GM18951 (cell line): ENCODE results near the gene SPTBN5.

Experiments
- POLR2A ChIP-seq: IDR thresholded peaks from 4 replicates; pipeline ENCODE4 v1.6.1; 2011; ENCODE audit warnings: mild to moderate bottlenecking; ENCODE audit not compliant: insufficient read length, insufficient read depth; ENCODE audit errors: extremely low read depth
- in situ Hi-C: fragments of 300-500 bp; cut with MboI; formaldehyde crosslinking; loops from one replicate; pipeline ENCODE4 v1.12.0; 2022; ENCODE audit warnings: low sequenced_read_pairs, mixed read lengths, inconsistent platforms; ENCODE audit not compliant: unreplicated experiment

Gene SPTBN5

GRCh38 chr15:41921167-41921566, 27.3 kb upstream of the SPTBN5 start:
- no peak for TF ChIP-seq POLR2A
- in situ Hi-C loops, result no loop called here

DNA sequence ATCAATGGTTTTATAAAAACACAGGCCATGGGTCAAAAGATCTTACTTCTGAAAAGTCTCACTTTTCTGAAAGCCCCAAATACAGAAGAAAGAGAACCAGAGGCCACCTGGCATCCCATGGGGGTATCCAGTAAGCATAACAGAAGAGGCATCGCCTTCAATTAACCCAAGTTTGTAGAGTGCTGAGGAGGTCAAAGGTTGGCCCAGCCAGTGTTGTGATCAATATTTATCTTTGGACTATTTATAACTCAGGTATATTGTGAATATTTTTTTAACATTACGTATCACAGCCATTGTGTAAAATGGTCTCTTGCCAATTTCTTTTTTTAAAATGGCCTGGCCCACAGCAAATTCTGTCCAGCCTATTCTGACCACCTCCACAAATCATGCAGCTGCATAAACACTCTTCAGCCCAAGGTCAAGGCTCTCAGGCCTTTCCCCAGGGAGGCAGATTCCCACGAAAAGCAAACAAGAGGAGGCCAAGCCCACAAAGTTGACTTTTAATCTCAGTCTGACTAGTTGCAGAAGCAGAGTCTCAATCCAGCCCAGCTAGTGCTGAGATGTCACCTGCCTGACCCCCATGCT, 26.2 kb upstream of the SPTBN5 start:
- in situ Hi-C loops, result no loop called here
- TF ChIP-seq POLR2A, result no peak

DNA sequence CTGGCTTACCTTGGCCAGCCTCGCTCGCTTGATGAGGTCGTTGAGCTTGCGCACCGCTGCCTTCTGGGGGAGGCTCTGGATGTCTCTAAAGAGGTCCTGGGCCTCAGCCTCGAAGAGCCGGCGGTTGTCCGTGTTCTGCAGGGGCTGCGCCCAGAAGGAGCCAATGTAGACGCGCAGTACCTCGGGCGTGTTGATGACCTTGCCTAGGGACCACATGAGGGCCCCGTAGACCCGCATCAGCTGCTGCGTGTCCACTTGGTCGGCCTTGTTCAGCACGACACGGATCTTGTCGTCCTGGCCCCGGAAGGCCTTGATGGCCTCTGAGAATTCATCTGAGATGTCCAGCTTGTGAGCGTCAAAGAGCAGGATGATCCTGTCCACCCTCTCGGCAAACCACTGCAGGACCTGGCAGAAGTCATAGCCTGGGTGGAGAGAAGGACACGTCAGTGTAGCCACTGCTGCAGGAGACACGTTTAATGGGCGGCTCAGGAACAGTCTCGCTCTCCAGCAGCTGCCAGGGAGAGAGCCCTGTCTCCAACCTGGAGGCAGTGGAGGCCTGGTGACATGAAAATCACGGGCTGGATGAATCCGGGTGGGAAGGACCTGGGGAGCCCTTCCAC, 25.5 kb upstream of the SPTBN5 start:
- in situ Hi-C loops, result no loop called here

GRCh38 chr15:41918506-41919126, 24.8 kb upstream of the SPTBN5 start:
- in situ Hi-C loops, result no loop called here
- no peak for TF ChIP-seq POLR2A

More for the DNA sequence above, 25.5 kb upstream of the SPTBN5 start:
- TF ChIP-seq POLR2A, result no peak

DNA sequence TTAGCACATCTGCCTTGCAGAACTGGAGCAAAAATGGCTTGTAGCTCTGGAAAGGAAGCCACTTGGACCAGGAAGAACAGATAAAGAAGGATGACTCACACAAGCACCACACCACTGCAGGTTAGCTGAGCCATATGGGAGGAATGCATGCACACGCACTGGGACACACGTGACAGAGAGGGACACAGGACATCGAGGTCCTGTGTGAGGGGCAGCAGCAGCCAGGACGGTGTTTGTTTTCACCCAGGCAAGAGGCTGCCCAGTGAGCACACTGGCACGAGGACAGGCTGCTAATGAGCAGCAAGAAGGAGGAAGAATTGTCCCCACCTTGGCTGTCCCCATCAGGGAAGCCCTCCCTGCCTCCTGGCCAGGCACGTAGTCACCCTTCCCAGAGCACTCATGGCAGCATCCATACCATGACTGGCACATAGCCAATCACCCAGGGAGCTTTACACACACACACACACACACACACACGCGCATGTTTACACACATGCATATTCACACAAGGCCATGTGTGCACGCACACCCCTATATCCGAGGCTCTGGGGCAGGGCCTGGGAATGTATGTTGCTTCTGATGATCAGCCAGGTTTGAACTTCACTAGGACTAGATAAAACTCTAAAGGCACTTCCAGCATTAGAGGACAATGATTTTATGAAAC, 24.0 kb upstream of the SPTBN5 start:
- in situ Hi-C loops, result no loop called here
- no peak for TF ChIP-seq POLR2A

- TF ChIP-seq POLR2A, result no peak
- in situ Hi-C loops, result no loop called here
Observed at GRCh38 chr15:41915255-41915994, 21.6 kb upstream of the SPTBN5 start.

- TF ChIP-seq POLR2A, result no peak
Observed at GRCh38 chr15:41914411-41914810, 20.6 kb upstream of the SPTBN5 start.

DNA sequence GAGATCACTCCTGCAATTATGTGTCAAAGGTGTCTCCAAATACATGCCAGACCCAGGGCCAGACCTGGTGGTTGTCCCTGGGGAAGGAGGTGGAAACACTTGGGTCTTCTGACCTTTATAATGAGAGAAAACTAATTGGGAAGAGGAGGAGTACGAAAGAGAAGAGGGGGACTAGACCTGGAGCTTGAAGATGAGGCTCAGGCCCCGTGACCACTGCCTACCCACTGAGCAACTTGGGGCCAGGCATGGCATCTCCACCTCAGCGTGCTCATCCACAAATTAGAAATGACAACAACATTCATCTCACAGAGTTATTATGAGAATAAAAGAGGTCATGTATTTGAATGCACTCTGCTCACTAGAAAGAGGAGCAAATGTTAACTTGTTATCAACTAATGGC, 19.4 kb upstream of the SPTBN5 start:
- no peak for TF ChIP-seq POLR2A
- in situ Hi-C loops, result no loop called here

More at GRCh38 chr15:41914411-41914810, 20.6 kb upstream of the SPTBN5 start:
- in situ Hi-C loops, result no loop called here

DNA sequence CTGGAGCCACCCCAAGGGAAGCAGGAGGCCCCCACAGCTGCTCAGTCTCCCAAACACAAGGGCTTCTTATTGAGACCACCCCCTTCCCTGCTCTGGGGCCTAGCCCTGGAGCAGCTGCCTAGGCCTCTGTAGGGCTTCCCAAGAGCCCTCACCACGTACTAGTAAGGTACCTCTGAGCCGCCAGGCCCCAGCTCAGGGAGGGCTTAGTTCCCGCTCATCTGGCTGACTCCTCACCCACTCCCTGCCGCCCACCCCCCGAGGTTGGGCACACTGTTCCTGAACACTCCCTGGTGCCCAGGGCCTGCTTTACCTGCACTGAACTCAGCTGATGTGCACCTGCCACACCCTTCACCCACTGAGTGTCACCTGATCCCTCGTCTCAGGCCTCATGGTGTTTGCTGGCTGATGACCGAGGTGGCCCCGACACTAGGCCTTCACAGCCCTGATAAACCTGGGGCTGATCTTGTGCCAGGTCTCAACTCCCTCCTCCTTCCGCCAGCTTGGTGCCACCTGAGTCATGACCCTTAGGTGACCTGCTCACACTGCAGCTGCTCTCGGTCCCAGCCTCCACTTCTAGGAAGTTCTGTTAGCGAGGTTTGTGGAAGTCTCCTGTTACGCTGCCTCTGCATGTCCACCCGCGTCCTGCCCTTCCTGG, 18.0 kb upstream of the SPTBN5 start:
- TF ChIP-seq POLR2A, result no peak
- in situ Hi-C loops, result no loop called here

DNA sequence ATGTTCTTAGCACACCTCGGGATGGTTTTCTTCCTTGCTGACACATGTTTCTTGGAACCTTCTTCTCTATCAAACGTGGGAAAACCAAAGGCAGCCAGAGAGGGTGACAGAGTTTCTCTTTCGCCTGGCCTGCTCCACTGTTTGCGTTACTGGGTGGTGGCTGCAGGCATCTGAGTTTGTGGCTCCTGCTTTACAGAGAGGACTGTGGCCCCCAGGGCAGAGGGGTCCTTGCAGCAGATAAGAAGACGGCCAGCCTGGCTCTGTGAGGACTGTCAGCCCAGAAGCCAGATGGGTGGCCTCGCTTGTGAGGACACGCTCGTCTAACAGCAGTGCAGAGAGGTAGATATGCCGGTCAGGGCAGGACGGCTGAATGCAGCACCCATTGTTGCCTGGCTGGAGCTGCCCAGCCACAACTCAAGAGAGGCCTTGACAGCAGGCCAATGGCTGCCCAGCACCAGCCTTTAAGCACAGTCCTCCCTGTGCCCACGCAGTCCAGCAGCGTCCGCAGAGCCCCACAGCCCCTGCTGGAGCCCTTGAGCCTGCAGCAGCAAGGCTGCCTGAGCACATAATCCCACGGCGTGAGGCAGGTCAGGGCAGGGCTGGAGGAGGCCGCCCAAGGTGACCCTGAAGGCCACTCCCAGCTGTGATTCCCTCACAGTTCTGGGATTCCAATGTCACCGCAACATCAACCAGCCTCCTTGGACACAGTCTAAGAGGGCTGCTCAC, 15.0 kb upstream of the SPTBN5 start:
- in situ Hi-C loops, result no loop called here
- no peak for TF ChIP-seq POLR2A

DNA sequence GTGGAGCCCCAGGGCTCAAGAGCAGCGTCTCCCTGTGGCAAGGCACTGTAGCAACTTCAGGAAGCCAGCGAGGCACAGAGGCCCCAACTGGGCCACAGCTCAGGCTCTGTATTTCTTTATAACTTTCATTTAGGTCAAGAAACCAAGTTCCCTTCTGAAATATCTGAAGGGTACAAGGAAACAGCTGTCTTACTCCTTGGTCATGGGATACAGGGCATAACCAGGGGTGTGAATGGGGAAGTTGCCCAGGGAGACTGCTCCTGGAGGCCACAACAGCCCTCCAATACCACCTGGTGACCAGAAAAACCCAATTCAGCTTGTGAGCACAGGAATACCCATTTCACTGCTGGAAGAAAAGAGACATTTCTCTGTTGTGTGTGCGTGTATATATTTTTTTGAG, 13.3 kb upstream of the SPTBN5 start:
- no peak for TF ChIP-seq POLR2A
- in situ Hi-C loops, result no loop called here

GRCh38 chr15:41906608-41907007, 12.8 kb upstream of the SPTBN5 start:
- no peak for TF ChIP-seq POLR2A
- in situ Hi-C loops, result no loop called here

DNA sequence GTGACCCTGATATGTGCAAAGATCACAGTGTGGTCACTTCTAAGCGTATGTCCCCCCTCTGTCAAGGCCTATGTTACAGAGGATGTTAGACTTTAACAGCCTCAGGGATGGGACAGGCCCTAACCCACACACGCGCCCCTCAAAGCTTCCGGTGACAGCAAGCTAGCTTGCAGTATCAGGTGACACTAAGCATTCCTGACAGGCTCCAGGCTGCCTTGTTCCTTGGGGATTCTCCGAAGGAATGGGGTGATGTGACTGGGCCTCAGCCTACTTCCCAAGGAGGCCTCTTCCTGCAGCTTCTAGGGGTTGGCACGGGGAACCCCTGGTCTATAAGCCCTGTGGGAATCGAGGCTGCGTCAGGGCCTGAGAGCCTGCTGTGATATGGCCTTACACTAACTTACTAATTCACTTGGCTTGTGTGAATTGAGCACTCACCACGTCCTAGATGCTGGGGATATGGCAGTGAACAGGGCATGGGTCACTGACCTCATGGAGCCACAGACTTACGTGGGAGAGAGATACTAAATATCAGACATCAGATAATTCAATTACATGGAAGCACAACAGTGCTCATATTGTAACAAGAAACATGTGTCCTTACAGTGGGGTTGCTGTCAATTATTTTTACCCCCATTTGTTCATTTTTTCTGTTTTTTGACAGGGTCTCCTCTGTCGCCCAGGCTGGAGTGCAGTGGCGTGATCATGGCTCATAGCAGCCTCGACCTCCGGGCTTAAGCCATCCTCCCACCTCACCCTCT, 11.4 kb upstream of the SPTBN5 start:
- no peak for TF ChIP-seq POLR2A
- in situ Hi-C loops, result no loop called here
